GM20000 (cell line): Measurements from ENCODE around the gene HPCAL4.

Experiments
- DNase-seq: peaks from one replicate; pipeline ENCODE4 v3.0.0; 2012; ENCODE audit warnings: low spot score
- TF ChIP-seq, protein P1 (sequence below): IDR thresholded peaks from 2 replicates; pipeline ENCODE4 v1.5.1; 2012; ENCODE audit warnings: mild to moderate bottlenecking, control low read depth; ENCODE audit errors: extremely low read depth, missing control alignments

The HPCAL4 gene

DNA sequence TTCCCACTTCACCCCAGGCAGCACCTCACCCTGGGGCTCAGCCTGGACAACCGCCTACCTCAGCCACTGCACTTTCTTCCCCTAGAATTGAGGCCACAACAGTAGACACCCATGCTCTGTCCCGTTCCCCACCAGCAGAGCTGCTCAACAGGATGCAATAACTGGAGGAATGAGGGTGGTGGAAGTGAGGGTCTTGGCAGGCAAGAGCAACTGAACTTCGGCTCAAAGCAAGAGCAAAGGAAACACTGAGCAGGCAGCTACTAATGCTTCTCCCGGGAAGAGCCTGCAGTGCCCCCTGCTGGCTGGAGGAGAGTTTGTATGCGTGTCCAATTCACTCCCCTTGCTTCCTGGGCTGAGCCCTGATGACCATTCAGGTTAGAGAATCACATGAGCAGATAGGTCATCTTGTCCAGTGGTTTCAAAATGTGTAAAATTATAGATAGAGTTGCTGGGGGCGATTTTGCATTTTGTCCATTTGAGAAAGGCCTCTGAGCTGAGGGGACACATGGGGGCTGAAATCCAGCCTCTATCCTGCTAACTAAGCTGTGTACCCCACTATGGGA lies 33.2 kb downstream of the HPCAL4 start:
- TF ChIP-seq, protein P1, sequence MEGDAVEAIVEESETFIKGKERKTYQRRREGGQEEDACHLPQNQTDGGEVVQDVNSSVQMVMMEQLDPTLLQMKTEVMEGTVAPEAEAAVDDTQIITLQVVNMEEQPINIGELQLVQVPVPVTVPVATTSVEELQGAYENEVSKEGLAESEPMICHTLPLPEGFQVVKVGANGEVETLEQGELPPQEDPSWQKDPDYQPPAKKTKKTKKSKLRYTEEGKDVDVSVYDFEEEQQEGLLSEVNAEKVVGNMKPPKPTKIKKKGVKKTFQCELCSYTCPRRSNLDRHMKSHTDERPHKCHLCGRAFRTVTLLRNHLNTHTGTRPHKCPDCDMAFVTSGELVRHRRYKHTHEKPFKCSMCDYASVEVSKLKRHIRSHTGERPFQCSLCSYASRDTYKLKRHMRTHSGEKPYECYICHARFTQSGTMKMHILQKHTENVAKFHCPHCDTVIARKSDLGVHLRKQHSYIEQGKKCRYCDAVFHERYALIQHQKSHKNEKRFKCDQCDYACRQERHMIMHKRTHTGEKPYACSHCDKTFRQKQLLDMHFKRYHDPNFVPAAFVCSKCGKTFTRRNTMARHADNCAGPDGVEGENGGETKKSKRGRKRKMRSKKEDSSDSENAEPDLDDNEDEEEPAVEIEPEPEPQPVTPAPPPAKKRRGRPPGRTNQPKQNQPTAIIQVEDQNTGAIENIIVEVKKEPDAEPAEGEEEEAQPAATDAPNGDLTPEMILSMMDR: peak; percentile 86
- peak; percentile 74 for DNase-seq

GRCh38 chr1:39657402-39657801 lies 33.8 kb downstream of the HPCAL4 start:
- TF ChIP-seq, protein P1: no peak
- DNase-seq: no peak

DNA sequence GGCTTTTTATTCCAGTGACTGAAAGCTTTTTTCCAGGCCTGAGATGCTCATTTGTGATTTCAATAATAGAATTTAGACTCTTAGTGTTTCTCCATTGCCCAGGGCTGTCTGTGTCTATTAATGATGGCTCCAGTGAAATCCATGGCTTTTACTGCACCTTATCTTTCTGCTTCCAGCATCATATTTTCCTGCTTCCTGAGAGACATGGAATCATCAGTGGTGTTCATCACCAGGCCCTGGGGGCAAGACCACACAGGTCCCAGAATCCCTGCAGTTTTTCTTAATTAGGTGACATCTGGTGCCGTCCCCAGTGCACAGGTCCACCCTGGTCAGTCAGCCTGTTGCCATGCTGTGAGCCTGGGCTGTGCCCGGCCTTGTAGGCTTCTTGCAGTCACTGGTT lies 34.8 kb downstream of the HPCAL4 start:
- TF ChIP-seq, protein P1: no peak
- DNase-seq: no peak

GRCh38 chr1:39655578-39656268 lies 35.5 kb downstream of the HPCAL4 start:
- DNase-seq: no peak
- TF ChIP-seq, protein P1: no peak

GRCh38 chr1:39654291-39654690 lies 36.9 kb downstream of the HPCAL4 start:
- DNase-seq: no peak
- TF ChIP-seq, protein P1: no peak

- DNase-seq: peak; percentile 78
- TF ChIP-seq, protein P1: peak; percentile 66
Measured at GRCh38 chr1:39653546-39654031, 37.6 kb downstream of the HPCAL4 start.

GRCh38 chr1:39652554-39652953 lies 38.7 kb downstream of the HPCAL4 start:
- TF ChIP-seq, protein P1: no peak
- DNase-seq: no peak
